ENCODE results near the gene PDGFC. TPM values are rescaled to one million over a fixed set of nuclear protein-coding genes. Genes with fewer than 3 reads are reported as not detected.

The PDGFC gene
- total RNA-seq, 1 experiment from 2014 or later = 14.5 TPM

DNA sequence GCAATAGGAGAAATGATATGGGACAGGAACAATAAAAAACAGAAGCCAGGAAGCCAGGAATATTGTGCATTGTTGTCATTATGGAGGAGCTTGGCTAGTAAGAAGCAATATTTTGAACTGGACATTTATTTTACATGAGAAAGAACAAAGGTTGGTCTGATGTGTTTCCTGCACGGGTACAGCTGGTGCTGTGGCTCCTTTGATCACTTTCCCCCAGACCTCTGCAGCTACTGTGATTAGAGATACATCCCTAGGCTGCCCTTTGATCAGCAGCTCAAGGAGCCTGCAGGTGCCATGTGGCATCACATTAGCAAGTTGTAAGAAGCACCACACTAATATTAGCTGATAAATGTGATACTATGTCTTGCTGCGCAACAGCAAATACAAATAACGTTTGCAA, 2.5 kb downstream of the PDGFC start:
- no peaks in the 10 kb centered on the region for H3K36me3 ChIP-seq (ENCODE audit: control insufficient read depth, insufficient read depth, low read length)
- no peaks in the 10 kb centered on the region for H3K27me3 ChIP-seq (ENCODE audit: control insufficient read depth, insufficient read depth, low read length)
- H3K9me3 ChIP-seq (ENCODE audit: control insufficient read depth, insufficient read depth, low read depth, low read length) = no peaks in the 10 kb centered on the region
- TF ChIP-seq, protein P1, sequence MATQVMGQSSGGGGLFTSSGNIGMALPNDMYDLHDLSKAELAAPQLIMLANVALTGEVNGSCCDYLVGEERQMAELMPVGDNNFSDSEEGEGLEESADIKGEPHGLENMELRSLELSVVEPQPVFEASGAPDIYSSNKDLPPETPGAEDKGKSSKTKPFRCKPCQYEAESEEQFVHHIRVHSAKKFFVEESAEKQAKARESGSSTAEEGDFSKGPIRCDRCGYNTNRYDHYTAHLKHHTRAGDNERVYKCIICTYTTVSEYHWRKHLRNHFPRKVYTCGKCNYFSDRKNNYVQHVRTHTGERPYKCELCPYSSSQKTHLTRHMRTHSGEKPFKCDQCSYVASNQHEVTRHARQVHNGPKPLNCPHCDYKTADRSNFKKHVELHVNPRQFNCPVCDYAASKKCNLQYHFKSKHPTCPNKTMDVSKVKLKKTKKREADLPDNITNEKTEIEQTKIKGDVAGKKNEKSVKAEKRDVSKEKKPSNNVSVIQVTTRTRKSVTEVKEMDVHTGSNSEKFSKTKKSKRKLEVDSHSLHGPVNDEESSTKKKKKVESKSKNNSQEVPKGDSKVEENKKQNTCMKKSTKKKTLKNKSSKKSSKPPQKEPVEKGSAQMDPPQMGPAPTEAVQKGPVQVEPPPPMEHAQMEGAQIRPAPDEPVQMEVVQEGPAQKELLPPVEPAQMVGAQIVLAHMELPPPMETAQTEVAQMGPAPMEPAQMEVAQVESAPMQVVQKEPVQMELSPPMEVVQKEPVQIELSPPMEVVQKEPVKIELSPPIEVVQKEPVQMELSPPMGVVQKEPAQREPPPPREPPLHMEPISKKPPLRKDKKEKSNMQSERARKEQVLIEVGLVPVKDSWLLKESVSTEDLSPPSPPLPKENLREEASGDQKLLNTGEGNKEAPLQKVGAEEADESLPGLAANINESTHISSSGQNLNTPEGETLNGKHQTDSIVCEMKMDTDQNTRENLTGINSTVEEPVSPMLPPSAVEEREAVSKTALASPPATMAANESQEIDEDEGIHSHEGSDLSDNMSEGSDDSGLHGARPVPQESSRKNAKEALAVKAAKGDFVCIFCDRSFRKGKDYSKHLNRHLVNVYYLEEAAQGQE (IDR thresholded peaks at IDR 0.05; ENCODE audit: insufficient read depth in 1 of 2, low read depth in 2 of 2, low read length in 1 of 2) = no peak
- TF ChIP-seq TCF7L2 (IDR thresholded peaks at IDR 0.05; ENCODE audit: low read depth, low read length) = no peak; the same call in 1 of the 2 replicates
- no peak for TF ChIP-seq CTCF (IDR thresholded peaks at IDR 0.05)
- no peak for TF ChIP-seq SIN3A (IDR thresholded peaks at IDR 0.05; ENCODE audit: borderline replicate concordance, insufficient read depth, low read depth, low read length)
- TF ChIP-seq POLR2AphosphoS5 (IDR thresholded peaks at IDR 0.05; ENCODE audit: low read depth, low read length) = no peak
- intact Hi-C loops (cut with micrococcal nuclease; ENCODE audit: unreplicated experiment) = loop anchor here (2.0 to 10.0 kb wide), 3 partner anchors 78 to 494 kb away; no protein-coding TSS in a partner anchor
- no peak for DNase-seq (ENCODE audit: low read depth, low spot score)
- BruUV-seq (replicated peaks) = no TSS peak
- no peak for ATAC-seq
- in situ Hi-C loops (cut with HindIII; ENCODE audit: low pct_unique_long_range_greater_than_20kb, low sequenced_read_pairs) = no loop called here
- peak overlapping the region; percentile 80; the same call in 1 of the 2 replicates for H3K27ac ChIP-seq (ENCODE audit: low read length)
- H3K4me1 ChIP-seq (ENCODE audit: control insufficient read depth, insufficient read depth, low read length) = peaks cover 27% of the 10 kb centered on the region
- ChIA-PET POLR2A (no interaction called here), CTCF (no interaction called here)
- H3K4me3 ChIP-seq (ENCODE audit: low read depth in 2 of 2, low read length in 2 of 2) = peak overlapping the region; percentile 68 to 93

DNA sequence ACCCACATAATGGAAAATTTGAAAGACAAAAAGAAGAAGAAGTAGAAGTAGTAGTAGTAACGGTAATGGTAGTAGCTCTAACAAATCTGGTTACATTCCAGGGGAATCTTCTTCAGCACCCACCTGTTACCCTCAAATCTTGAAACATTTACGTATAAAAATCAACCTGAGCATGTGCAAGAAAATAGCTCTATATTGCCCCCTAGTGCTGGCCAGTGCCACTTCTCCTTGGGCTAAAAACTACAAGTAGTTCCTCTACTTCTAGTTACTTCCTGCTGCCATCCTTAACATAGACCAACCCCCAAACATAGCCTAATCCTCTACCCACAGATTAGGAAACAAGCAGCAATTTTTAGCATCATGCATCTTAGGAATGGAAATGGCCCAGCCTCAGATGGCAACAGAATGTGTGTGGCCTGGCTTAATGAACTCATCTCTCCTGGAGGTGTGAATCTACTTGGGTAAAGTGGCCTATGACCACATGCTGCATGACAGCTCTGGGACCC, 3.1 kb downstream of the PDGFC start:
- Histone ChIP-seq H3K4me1 (ENCODE audit: control insufficient read depth, insufficient read depth, low read length) (peaks cover 29% of the 10 kb centered on the region), H3K27me3 (ENCODE audit: control insufficient read depth, insufficient read depth, low read length) (no peaks in the 10 kb centered on the region), H3K9me3 (ENCODE audit: control insufficient read depth, insufficient read depth, low read depth, low read length) (no peaks in the 10 kb centered on the region), H3K4me3 (ENCODE audit: low read depth in 2 of 2, low read length in 2 of 2) (peak overlapping the region; percentile 68 to 93), H3K36me3 (ENCODE audit: control insufficient read depth, insufficient read depth, low read length) (no peaks in the 10 kb centered on the region), H3K27ac (ENCODE audit: low read length) (peak overlapping the region; percentile 65; the same call in 1 of the 2 replicates)
- in situ Hi-C loops (cut with HindIII; ENCODE audit: low pct_unique_long_range_greater_than_20kb, low sequenced_read_pairs) = no loop called here
- ATAC-seq (peak; percentile 51; the same call in 1 of the 2 replicates), DNase-seq (ENCODE audit: low read depth, low spot score) (no peak)
- intact Hi-C loops (cut with micrococcal nuclease; ENCODE audit: unreplicated experiment) = loop anchor here (2.0 to 10.0 kb wide), 3 partner anchors 79 to 494 kb away; no protein-coding TSS in a partner anchor
- no peak for TF ChIP-seq POLR2AphosphoS5 (IDR thresholded peaks at IDR 0.05; ENCODE audit: low read depth, low read length)
- peak; percentile 76 for TF ChIP-seq CTCF (IDR thresholded peaks at IDR 0.05)
- BruUV-seq (replicated peaks) = no TSS peak
- ChIA-PET CTCF (no interaction called here), POLR2A (no interaction called here)

Measured in Panc1 (cell line).